IMR-90 (cell line): ENCODE data around the gene ZSCAN23. TPM values are rescaled to one million over a fixed set of nuclear protein-coding genes. Genes with fewer than 3 reads are reported as not detected.

Experiments used
- ATAC-seq: fragments of 200-7000 bp; cut with Tn5 transposase; 2 replicates; pipeline ENCODE4 v1.9.1; 2020; ENCODE audit warnings: low read depth, mild to moderate bottlenecking, moderate library complexity
- BruUV-seq: library from RNA; stranded (reverse); fragments of 400-500 nt; replicated peaks from 2 replicates; lab custom pipeline; 2021; lab: Mats Ljungman, UMichigan
- CTCF ChIA-PET: fragments of 300-600 bp; formaldehyde crosslinking; extraction: SDS; loops from one replicate; lab custom pipeline; 2021; ENCODE audit warnings: antibody characterized with exemption; lab: Yijun Ruan, JAX
- POLR2A ChIA-PET: fragments of 300-600 bp; sonication (Branson Sonifier 250); formaldehyde crosslinking; loops from one replicate; lab custom pipeline; 2022; ENCODE audit warnings: antibody characterized with exemption; ENCODE audit not compliant: unreplicated experiment; lab: Charles Lee
- DNase-seq: peaks from one replicate; pipeline ENCODE4 v3.0.0; 2013
- H2AFZ ChIP-seq: replicated peaks from 2 replicates; pipeline ENCODE3; 2013; ENCODE audit warnings: low read length, mild to moderate bottlenecking; ENCODE audit not compliant: poor library complexity
- H2AK5ac ChIP-seq: 2 replicates; pipeline ENCODE4 v1.6.1; 2013; ENCODE audit warnings: low read depth, low read length, inconsistent platforms
- H2AK9ac ChIP-seq: replicated peaks from 2 replicates; pipeline ENCODE3; 2013; ENCODE audit warnings: mild to moderate bottlenecking, low read depth, low read length, moderate library complexity; ENCODE audit not compliant: poor library complexity
- H2BK120ac ChIP-seq: 2 replicates; pipeline ENCODE4 v1.6.1; 2013; ENCODE audit warnings: low read depth, low read length, inconsistent platforms
- H2BK15ac ChIP-seq: 3 replicates; pipeline ENCODE4 v1.6.1; 2013; ENCODE audit warnings: low read depth, low read length, inconsistent platforms
- H2BK20ac ChIP-seq: 2 replicates; pipeline ENCODE4 v1.6.1; 2013; ENCODE audit warnings: low read depth, mild to moderate bottlenecking, inconsistent platforms, low read length, moderate library complexity
- H2BK5ac ChIP-seq: 2 replicates; pipeline ENCODE4 v1.6.1; 2013; ENCODE audit warnings: mild to moderate bottlenecking, low read depth, low read length, inconsistent platforms; ENCODE audit not compliant: poor library complexity, severe bottlenecking
- H3K14ac ChIP-seq: replicated peaks from 2 replicates; pipeline ENCODE4 v1.6.1; 2013; ENCODE audit warnings: low read depth, low read length, inconsistent platforms
- H3K18ac ChIP-seq: 2 replicates; pipeline ENCODE4 v1.6.1; 2013; ENCODE audit warnings: low read depth, low read length, control low read depth
- H3K23ac ChIP-seq: 2 replicates; pipeline ENCODE4 v1.6.1; 2013; ENCODE audit warnings: low read depth, low read length, inconsistent platforms
- H3K27ac ChIP-seq: 2 replicates; pipeline ENCODE4 v1.5.1; 2013; ENCODE audit warnings: mild to moderate bottlenecking, control low read depth, low read length; ENCODE audit not compliant: insufficient read depth
- H3K27me3 ChIP-seq: 2 replicates; pipeline ENCODE4 v1.6.1; 2013; ENCODE audit warnings: low read length; ENCODE audit not compliant: control insufficient read depth, insufficient read depth
- H3K36me3 ChIP-seq: 2 replicates; pipeline ENCODE4 v1.6.1; 2013; ENCODE audit warnings: low read length, mixed read lengths; ENCODE audit not compliant: control insufficient read depth, insufficient read depth
- H3K4ac ChIP-seq: 2 replicates; pipeline ENCODE4 v1.6.1; 2013; ENCODE audit warnings: low read depth, low read length, inconsistent platforms
- H3K4me1 ChIP-seq: 2 replicates; pipeline ENCODE4 v1.6.1; 2013; ENCODE audit warnings: low read length, mixed read lengths; ENCODE audit not compliant: control insufficient read depth, insufficient read depth
- H3K4me2 ChIP-seq: 2 replicates; pipeline ENCODE4 v1.6.1; 2013; ENCODE audit warnings: low read depth, mild to moderate bottlenecking, control low read depth, low read length, moderate library complexity
- H3K4me3 ChIP-seq: 2 replicates; pipeline ENCODE4 v1.5.1; 2013; ENCODE audit warnings: low read depth, mild to moderate bottlenecking, control low read depth, low read length, moderate library complexity; ENCODE audit not compliant: insufficient read depth
- H3K56ac ChIP-seq: 2 replicates; pipeline ENCODE4 v1.6.1; 2013; ENCODE audit warnings: low read length, inconsistent platforms; ENCODE audit not compliant: insufficient read depth; ENCODE audit errors: extremely low read depth
- H3K79me1 ChIP-seq, 2 experiments: 2 replicates each; pipeline ENCODE4 v1.6.1; 2013; ENCODE audit warnings: low read length in 2 of 2, inconsistent platforms in 1 of 2, low read depth in 1 of 2
- H3K9ac ChIP-seq: 2 replicates; pipeline ENCODE4 v1.6.1; 2013; ENCODE audit warnings: low read depth, low read length, control low read depth
- H3K9me1 ChIP-seq: 2 replicates; pipeline ENCODE4 v1.6.1; 2013; ENCODE audit warnings: low read length, inconsistent platforms; ENCODE audit not compliant: insufficient read depth
- H3K9me3 ChIP-seq: 2 replicates; pipeline ENCODE4 v1.6.1; 2013; ENCODE audit warnings: low read length; ENCODE audit not compliant: control insufficient read depth, insufficient read depth
- H4K20me1 ChIP-seq: 2 replicates; pipeline ENCODE4 v1.6.1; 2013; ENCODE audit warnings: low read length, inconsistent platforms; ENCODE audit not compliant: insufficient read depth
- H4K5ac ChIP-seq: 2 replicates; pipeline ENCODE4 v1.6.1; 2013; ENCODE audit warnings: mild to moderate bottlenecking, low read depth, low read length, control low read depth
- H4K8ac ChIP-seq, 2 experiments: 2 replicates each; pipeline ENCODE4 v1.6.1; 2013; ENCODE audit warnings: low read depth in 2 of 2, low read length in 2 of 2, control low read depth in 1 of 2, inconsistent platforms in 1 of 2
- H4K91ac ChIP-seq: 2 replicates; pipeline ENCODE4 v1.6.1; 2013; ENCODE audit warnings: low read depth, low read length, inconsistent platforms; ENCODE audit not compliant: insufficient read depth
- MAZ ChIP-seq: IDR thresholded peaks from 2 replicates; pipeline ENCODE4 v1.6.1; 2012; ENCODE audit warnings: low read depth, mild to moderate bottlenecking, low read length, improper control_type of control experiment, moderate library complexity, borderline replicate concordance
- dilution Hi-C: fragments of 300-500 bp; cut with HindIII; formaldehyde crosslinking; loops from one replicate; pipeline ENCODE4 v1.14.3; 2018; ENCODE audit warnings: low sequenced_read_pairs; ENCODE audit not compliant: unreplicated experiment
- in situ Hi-C: fragments of 300-500 bp; cut with MboI; formaldehyde crosslinking; loops from 3 replicates; pipeline ENCODE4 v1.14.3; 2019; ENCODE audit warnings: low sequenced_read_pairs, inconsistent platforms, mixed read lengths
- intact Hi-C: fragments of 100-400 bp; cut with micrococcal nuclease; formaldehyde crosslinking; loops from 2 replicates; pipeline ENCODE4 v1.10.0; 2022
- polyA plus RNA-seq, 3 experiments: library from polyadenylated mRNA; depleted of rRNA; stranded (reverse); fragments of >200 nt; gene quantifications; 2 replicates each; pipeline ENCODE4 v1.2.3, GENCODE V29; 2012; ENCODE audit warnings: low replicate concordance in 1 of 3
- total RNA-seq: library from RNA; depleted of rRNA; stranded (reverse); fragments of >200 nt; gene quantifications from 2 replicates; pipeline ENCODE4 v1.2.3, GENCODE V29; 2012

ZSCAN23 gene
- total and polyA plus RNA-seq, 2 of the 4 experiments (the other 2 are of a cell fraction), result 1.7 to 8.4 TPM

- in situ Hi-C loops, result no loop called here
- no peak for ATAC-seq
Measured at GRCh38 chr6:28424163-28424562, 19.1 kb downstream of the ZSCAN23 start.

More at GRCh38 chr6:28424163-28424562, 19.1 kb downstream of the ZSCAN23 start:
- peaks cover 0 to 3% of the 10 kb centered on the region in 2 experiments; a peak in 1 of 4 replicates for H3K79me1 ChIP-seq
- no peak overlapping the region for H3K4me2 ChIP-seq
- dilution Hi-C loops, result no loop called here
- no peak overlapping the region for H4K8ac ChIP-seq
- H3K4ac ChIP-seq, result no peak overlapping the region
- H2BK20ac ChIP-seq, result no peak overlapping the region
- H2BK120ac ChIP-seq, result no peak overlapping the region
- POLR2A ChIA-PET, result no interaction called here
- H3K9me1 ChIP-seq, result no peaks in the 10 kb centered on the region
- H3K14ac ChIP-seq, result no peak overlapping the region
- H3K18ac ChIP-seq, result no peak overlapping the region
- H4K91ac ChIP-seq, result no peak overlapping the region
- no peak overlapping the region for H3K23ac ChIP-seq
- H3K27ac ChIP-seq, result no peak overlapping the region
- intact Hi-C loops, result no loop called here
- 0 out of 2 replicates have a peak, but pooled peaks cover 2% of the 10 kb centered on the region for H3K9me3 ChIP-seq
- H2BK15ac ChIP-seq, result no peak overlapping the region
- no peak for TF ChIP-seq MAZ
- H2AK5ac ChIP-seq, result no peak overlapping the region
- peaks cover 8% of the 10 kb centered on the region for H3K36me3 ChIP-seq
- H4K5ac ChIP-seq, result no peak overlapping the region
- H4K20me1 ChIP-seq, result no peaks in the 10 kb centered on the region
- H3K27me3 ChIP-seq, result no peaks in the 10 kb centered on the region
- CTCF ChIA-PET, result no interaction called here
- DNase-seq, result no peak
- no peak overlapping the region for H2AK9ac ChIP-seq
- no peak overlapping the region for H3K4me3 ChIP-seq
- no peak overlapping the region for H2BK5ac ChIP-seq
- no TSS peak for BruUV-seq
- no peaks in the 10 kb centered on the region for H3K4me1 ChIP-seq
- no peak overlapping the region for H3K9ac ChIP-seq
- H3K56ac ChIP-seq, result no peak overlapping the region
- no peak overlapping the region for H2AFZ ChIP-seq
